Esophagus (tissue), 2 donors: Measurements from ENCODE around the gene KLHDC7B. TPM values are rescaled to one million over a fixed set of nuclear protein-coding genes. Genes with fewer than 3 reads are reported as not detected.

Experiments used
- H3K27ac ChIP-seq, 2 donors: one replicate each; pipeline ENCODE4 v1.5.1; 2013; ENCODE audit warnings: low read depth in 2 of 2, mild to moderate bottlenecking in 2 of 2, inconsistent platforms in 1 of 2, low read length in 1 of 2, moderate library complexity in 1 of 2
- H3K27me3 ChIP-seq, 2 donors: one replicate each; pipeline ENCODE4 v1.6.1; 2013; ENCODE audit warnings: low read length in 2 of 2, control low read depth in 1 of 2, mild to moderate bottlenecking in 1 of 2; ENCODE audit not compliant: insufficient read depth in 2 of 2, control insufficient read depth in 1 of 2
- H3K36me3 ChIP-seq, 2 donors: one replicate each; pipeline ENCODE4 v1.6.1; 2013; ENCODE audit warnings: low read length in 1 of 2; ENCODE audit not compliant: control insufficient read depth in 2 of 2, insufficient read depth in 2 of 2
- H3K4me1 ChIP-seq, 2 donors: one replicate each; pipeline ENCODE4 v1.6.1; 2013; ENCODE audit warnings: low read length in 1 of 2; ENCODE audit not compliant: control insufficient read depth in 2 of 2, insufficient read depth in 2 of 2
- H3K4me3 ChIP-seq, 2 donors: one replicate each; pipeline ENCODE4 v1.5.1; 2013; ENCODE audit warnings: low read length in 2 of 2, mild to moderate bottlenecking in 2 of 2, low read depth in 1 of 2, moderate library complexity in 1 of 2
- H3K9me3 ChIP-seq, 2 donors: one replicate each; pipeline ENCODE4 v1.6.1; 2013; ENCODE audit warnings: mild to moderate bottlenecking in 2 of 2, low read depth in 1 of 2, low read length in 1 of 2, moderate library complexity in 1 of 2; ENCODE audit not compliant: control insufficient read depth in 2 of 2, insufficient read depth in 1 of 2
- WGBS, 2 donors: extraction: QIAGEN DNeasy Blood & Tissue Kit; methylation state at CpG; one replicate each; pipeline ENCODE4 v1.1.7; 2013; 5-methylcytosine and 5-hydroxymethylcytosine counted together
- polyA plus RNA-seq, 2 donors: library from polyadenylated mRNA; stranded (reverse); fragments of 200-250 nt; gene quantifications; one replicate each; pipeline ENCODE4 v1.2.3, GENCODE V29; 2013
- donor health status: healthy with polysubstance abuse.
- donor health status: Bipolar disorder and iron deficiency.

KLHDC7B gene
- polyA plus RNA-seq, 2 donors = 0.12 to 0.14 TPM

DNA sequence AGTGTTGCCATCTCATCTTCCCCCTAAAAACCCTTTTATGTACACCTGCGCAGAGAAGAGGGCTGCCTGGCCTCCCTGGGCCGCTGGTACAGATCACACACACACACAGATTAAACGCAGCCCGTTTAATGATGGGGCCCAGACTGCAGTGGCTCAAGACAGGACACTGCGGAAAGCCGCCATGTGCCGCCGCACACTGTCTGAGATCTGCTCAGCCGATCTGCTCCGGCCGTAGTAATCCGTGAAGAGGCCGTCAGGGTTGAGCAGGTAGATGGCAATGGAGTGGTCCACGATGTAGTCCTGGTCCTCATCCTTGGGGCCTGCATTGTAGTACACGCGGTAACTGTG lies 22.3 kb upstream of the KLHDC7B start:
- H3K36me3 ChIP-seq = peaks cover 23 to 42% of the 10 kb centered on the region in 2 donors
- H3K27ac ChIP-seq = peak overlapping the region in 1 of 2 donors; percentile 90
- peaks cover 13 to 27% of the 10 kb centered on the region in 2 donors for H3K4me1 ChIP-seq
- H3K4me3 ChIP-seq = no peak overlapping the region
- H3K27me3 ChIP-seq = no peaks in the 10 kb centered on the region
- WGBS, 2 donors = 89 to 91% methylated on average over 16 of the region's 16 CpGs
- H3K9me3 ChIP-seq = peaks cover 0 to 2% of the 10 kb centered on the region in 2 donors

DNA sequence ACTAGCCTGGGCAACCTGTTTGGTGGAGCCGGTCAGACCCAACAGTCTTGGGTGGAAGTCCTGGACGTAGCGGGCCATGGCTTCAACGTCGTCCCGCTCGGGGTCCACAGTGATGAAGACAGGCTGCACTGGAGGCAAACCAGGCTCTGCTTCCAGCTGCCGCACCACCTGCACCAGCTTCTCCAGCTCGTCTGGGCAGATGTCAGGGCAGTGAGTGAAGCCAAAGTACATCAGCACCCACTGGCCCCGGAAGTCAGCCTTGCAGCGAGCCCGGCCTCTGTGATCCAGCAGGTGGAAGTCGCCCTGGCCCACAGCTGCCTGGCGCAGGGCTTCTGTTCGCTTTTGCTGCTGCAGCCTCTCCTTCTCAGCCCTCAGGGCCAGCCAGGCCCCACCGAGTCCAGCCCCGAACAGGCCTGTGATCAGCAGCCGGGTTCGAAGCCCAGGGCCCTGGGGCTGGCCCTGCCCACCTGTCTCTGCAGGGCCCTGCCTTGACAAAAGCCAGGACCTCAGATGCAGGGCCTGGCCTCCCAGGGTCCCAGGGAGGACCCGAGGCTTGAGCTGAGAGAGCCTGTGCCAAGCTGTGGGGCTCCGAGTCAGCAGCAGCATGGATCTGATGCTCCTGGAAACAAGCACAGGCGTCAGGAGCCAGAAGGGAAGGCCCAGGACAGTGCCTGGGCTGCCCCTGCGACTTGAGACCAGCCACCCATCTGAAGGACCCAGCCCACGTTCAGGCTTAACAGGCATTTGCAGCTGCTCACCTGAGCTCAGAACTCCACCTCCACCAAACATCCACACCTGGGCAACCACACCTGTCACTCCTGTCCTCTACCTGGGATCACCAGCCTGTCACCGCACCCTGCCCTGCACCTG lies 21.7 kb upstream of the KLHDC7B start:
- Histone ChIP-seq H3K27ac (peak overlapping the region; percentile 90 to 96), H3K9me3 (peaks cover 0 to 2% of the 10 kb centered on the region in 2 donors), H3K36me3 (peaks cover 19 to 36% of the 10 kb centered on the region in 2 donors), H3K4me3 (peak overlapping the region; percentile 62 to 75), H3K4me1 (peaks cover 13 to 32% of the 10 kb centered on the region in 2 donors), H3K27me3 (no peaks in the 10 kb centered on the region)
- 66 to 69% methylated on average over 25 of the region's 25 CpGs for WGBS, 2 donors

GRCh38 chr22:50524676-50525103 lies 21.0 kb upstream of the KLHDC7B start:
- Histone ChIP-seq H3K9me3 (peaks cover 0 to 2% of the 10 kb centered on the region in 2 donors), H3K4me1 (peaks cover 13 to 37% of the 10 kb centered on the region in 2 donors), H3K27ac (peak overlapping the region; percentile 90 to 96), H3K4me3 (peak overlapping the region; percentile 62 to 75), H3K27me3 (no peaks in the 10 kb centered on the region), H3K36me3 (peaks cover 15 to 31% of the 10 kb centered on the region in 2 donors)
- WGBS, 2 donors = 3 to 7% methylated on average over 19 of the region's 19 CpGs

- peak within 1 kb of the TSS; percentile 62 to 75 for H3K4me3 ChIP-seq
- peak within 1 kb of the TSS; percentile 90 to 100 for H3K27ac ChIP-seq
- H3K9me3 ChIP-seq = peaks cover 0 to 2% of the 10 kb centered on the region in 2 donors
- WGBS, 2 donors = 0 to 1% methylated on average over 67 to 84 of the region's 84 CpGs
- H3K36me3 ChIP-seq = peaks cover 15 to 31% of the 10 kb centered on the region in 2 donors
- peaks cover 13 to 37% of the 10 kb centered on the region in 2 donors for H3K4me1 ChIP-seq
- no peaks in the 10 kb centered on the region for H3K27me3 ChIP-seq
Observed at GRCh38 chr22:50525104-50525857, 20.4 kb upstream of the KLHDC7B start, which contains the start of gene SCO2. SCO2 (minus strand) TSS chr22:50525598; CDS start chr22:50524411, 1,187 bp downstream.

GRCh38 chr22:50525858-50526107 lies 19.9 kb upstream of the KLHDC7B start:
- Histone ChIP-seq H3K27ac (peak overlapping the region; percentile 90 to 100), H3K4me1 (peaks cover 13 to 37% of the 10 kb centered on the region in 2 donors), H3K4me3 (peak overlapping the region; percentile 62 to 75), H3K27me3 (no peaks in the 10 kb centered on the region), H3K9me3 (peaks cover 0 to 2% of the 10 kb centered on the region in 2 donors), H3K36me3 (peaks cover 15 to 31% of the 10 kb centered on the region in 2 donors)
- WGBS, 2 donors = 0% methylated on average over 20 to 33 of the region's 33 CpGs

- Histone ChIP-seq H3K9me3 (peaks cover 0 to 2% of the 10 kb centered on the region in 2 donors), H3K4me3 (peak overlapping the region; percentile 62 to 75), H3K27ac (peak overlapping the region; percentile 90 to 100), H3K4me1 (peaks cover 13 to 37% of the 10 kb centered on the region in 2 donors), H3K27me3 (no peaks in the 10 kb centered on the region), H3K36me3 (peaks cover 15 to 27% of the 10 kb centered on the region in 2 donors)
- WGBS, 2 donors = 1% methylated on average over 46 to 77 of the region's 77 CpGs
Observed at GRCh38 chr22:50526108-50526833, 19.4 kb upstream of the KLHDC7B start.

DNA sequence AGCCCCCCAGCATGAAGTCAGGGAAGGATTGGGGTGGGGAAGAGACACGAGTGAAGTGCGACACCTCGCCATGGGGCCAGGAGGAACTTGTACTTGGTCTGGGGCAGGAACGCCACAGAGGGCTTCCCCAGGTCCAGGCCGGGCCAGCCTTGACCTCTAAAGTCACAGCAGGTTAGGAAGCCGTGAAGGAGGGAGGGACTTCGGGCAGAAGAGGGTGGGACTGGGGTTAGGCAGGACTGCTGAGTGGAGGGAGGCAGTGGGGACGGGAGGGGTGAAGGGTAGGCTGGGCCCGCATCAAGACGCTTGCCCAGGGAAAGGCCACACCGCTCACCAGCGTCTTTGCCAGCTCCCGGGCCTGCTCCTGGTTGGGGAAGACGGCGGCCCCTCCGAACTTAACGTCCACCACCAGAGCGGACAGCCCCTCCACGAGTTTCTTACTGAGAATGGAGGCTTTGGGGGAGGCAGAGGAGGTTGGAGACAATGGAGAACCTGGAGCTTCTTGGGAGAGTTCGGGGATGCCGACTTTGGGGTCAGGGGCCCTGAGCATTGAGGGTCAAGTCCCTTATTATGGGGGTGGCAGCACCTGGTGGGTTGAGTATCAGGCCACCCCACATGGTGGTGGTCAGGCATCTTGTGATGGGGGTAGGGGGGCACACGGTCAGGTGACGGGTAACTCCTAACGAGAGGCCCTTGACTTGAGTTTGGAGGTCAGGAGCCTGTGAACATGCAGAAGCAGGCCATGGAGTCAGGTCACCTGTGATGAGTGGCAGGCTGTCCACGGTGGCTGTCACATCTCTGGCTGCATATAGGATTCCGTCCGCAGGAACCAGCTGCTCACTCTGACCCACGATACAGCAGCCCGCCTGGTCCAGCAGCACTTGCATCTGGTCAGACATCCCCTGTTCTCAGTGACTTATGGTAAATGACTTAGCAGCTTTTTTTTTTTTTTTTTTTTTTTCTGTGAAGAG lies 18.6 kb upstream of the KLHDC7B start:
- Histone ChIP-seq H3K36me3 (peaks cover 7 to 19% of the 10 kb centered on the region in 2 donors), H3K27ac (peak overlapping the region; percentile 90 to 100), H3K27me3 (no peaks in the 10 kb centered on the region), H3K4me1 (peaks cover 13 to 37% of the 10 kb centered on the region in 2 donors), H3K9me3 (peaks cover 0 to 2% of the 10 kb centered on the region in 2 donors), H3K4me3 (peak overlapping the region; percentile 62 to 75)
- WGBS, 2 donors = 37 to 48% methylated on average over 28 to 29 of the region's 29 CpGs

DNA sequence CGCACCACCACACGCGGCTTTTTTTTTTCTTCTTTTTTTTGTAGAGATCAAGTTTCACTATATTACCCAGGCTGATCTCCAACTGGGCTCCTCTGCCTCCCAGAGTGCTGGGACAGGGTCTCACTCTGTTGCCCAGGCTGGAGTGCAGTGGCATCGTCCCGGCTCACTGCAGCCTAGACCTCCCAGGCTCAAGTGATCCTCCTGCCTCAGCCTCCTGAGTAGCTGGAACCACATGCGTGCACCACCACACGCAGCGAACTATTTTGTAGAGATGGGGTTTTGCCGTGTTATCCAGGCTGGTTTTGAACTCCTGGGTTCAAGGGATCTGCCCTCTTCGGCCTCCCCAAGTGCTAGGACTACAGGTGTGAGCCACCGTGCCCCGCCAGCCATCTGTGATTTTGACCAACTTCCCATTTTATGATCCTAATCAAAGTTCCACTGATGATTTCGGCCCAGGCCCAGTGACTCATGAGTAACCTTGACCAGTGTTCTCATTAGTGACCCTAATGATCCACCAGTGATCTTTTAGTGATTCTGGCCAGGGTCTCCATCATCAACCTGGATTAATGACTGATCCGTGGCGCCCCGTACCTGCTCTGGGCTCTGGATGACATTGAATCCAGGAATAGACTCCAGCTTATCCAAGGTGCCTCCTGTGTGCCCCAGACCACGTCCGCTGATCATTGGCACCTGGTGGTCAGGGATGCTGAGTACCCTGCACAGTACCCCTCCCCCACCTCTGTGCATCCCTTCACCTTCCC lies 17.6 kb upstream of the KLHDC7B start:
- Histone ChIP-seq H3K27ac (peak overlapping the region in 1 of 2 donors; percentile 99), H3K36me3 (peaks cover 3 to 9% of the 10 kb centered on the region in 2 donors), H3K4me1 (peaks cover 13 to 39% of the 10 kb centered on the region in 2 donors), H3K9me3 (peaks cover 0 to 2% of the 10 kb centered on the region in 2 donors), H3K4me3 (no peak overlapping the region), H3K27me3 (no peaks in the 10 kb centered on the region)
- 88 to 90% methylated on average over 18 of the region's 18 CpGs for WGBS, 2 donors
